HG02763 (cell line): ENCODE measurements around the gene THEMIS.

Experiments used
- ATAC-seq: cut with Tn5 transposase; IDR thresholded peaks from one replicate; pipeline ENCODE4 v1.9.1; 2021; ENCODE audit warnings: mild to moderate bottlenecking, moderate library complexity; ENCODE audit not compliant: unreplicated experiment

THEMIS gene

GRCh38 chr6:127860723-127861122 lies 40.1 kb downstream of the THEMIS start:
- ATAC-seq: no peak

GRCh38 chr6:127859956-127860355 lies 40.9 kb downstream of the THEMIS start:
- no peak for ATAC-seq

- ATAC-seq: no peak
These were observed 42.0 kb downstream of the THEMIS start for GRCh38 chr6:127858727-127859391.

GRCh38 chr6:127857051-127857637 lies 43.7 kb downstream of the THEMIS start:
- no peak for ATAC-seq

- ATAC-seq: no peak
These were observed 45.2 kb downstream of the THEMIS start for GRCh38 chr6:127855542-127856159.

GRCh38 chr6:127854009-127854408 lies 46.8 kb downstream of the THEMIS start:
- ATAC-seq: no peak

- ATAC-seq: no peak
These were observed 49.7 kb downstream of the THEMIS start for GRCh38 chr6:127851197-127851596.

GRCh38 chr6:127845242-127845641 lies 55.6 kb downstream of the THEMIS start:
- no peak for ATAC-seq

GRCh38 chr6:127844529-127844928 lies 56.3 kb downstream of the THEMIS start:
- ATAC-seq: no peak

GRCh38 chr6:127843582-127843981 lies 57.3 kb downstream of the THEMIS start:
- ATAC-seq: no peak

GRCh38 chr6:127842562-127842961 lies 58.3 kb downstream of the THEMIS start:
- no peak for ATAC-seq

GRCh38 chr6:127841811-127842210 lies 59.0 kb downstream of the THEMIS start:
- ATAC-seq: no peak

- ATAC-seq: no peak
These were observed 66.7 kb downstream of the THEMIS start for GRCh38 chr6:127834136-127834535.

GRCh38 chr6:127833336-127833735 lies 67.5 kb downstream of the THEMIS start:
- no peak for ATAC-seq

- ATAC-seq: no peak
These were observed 68.5 kb downstream of the THEMIS start for GRCh38 chr6:127832381-127832780.

GRCh38 chr6:127824061-127824460 lies 76.8 kb downstream of the THEMIS start:
- ATAC-seq: no peak

- no peak for ATAC-seq
These were observed 79.4 kb downstream of the THEMIS start for GRCh38 chr6:127821431-127821830.

GRCh38 chr6:127818149-127818548 lies 82.7 kb downstream of the THEMIS start:
- ATAC-seq: no peak

- no peak for ATAC-seq
These were observed 84.2 kb downstream of the THEMIS start for GRCh38 chr6:127816643-127817042.

GRCh38 chr6:127813699-127814027 lies 87.2 kb downstream of the THEMIS start:
- no peak for ATAC-seq

GRCh38 chr6:127812985-127813698 lies 87.7 kb downstream of the THEMIS start:
- no peak for ATAC-seq
